Measurements from ENCODE around the gene NEMP1. TPM values are rescaled to one million over a fixed set of nuclear protein-coding genes. Genes with fewer than 3 reads are reported as not detected.
"Not testable (repeated sequence)": the region's sequence is repeated elsewhere in the genome, so short reads cannot be mapped to it uniquely, and the experiment has no call there.

NEMP1 gene
- total and polyA plus RNA-seq, 4 donors: 0.75 to 10.0 (median 6.7) TPM

GRCh38 chr12:57031789-57032188, 46.8 kb downstream of the NEMP1 start:
- H3K27ac ChIP-seq (ENCODE audit: low read depth in 1 of 2, low read length in 2 of 2): no peak overlapping the region
- no peaks in the 10 kb centered on the region for H3K9me3 ChIP-seq (ENCODE audit: control insufficient read depth, low read length)
- no peaks in the 10 kb centered on the region for H3K36me3 ChIP-seq (ENCODE audit: control insufficient read depth in 1 of 2, insufficient read depth in 2 of 2, low read length in 1 of 2)
- H3K27me3 ChIP-seq (ENCODE audit: control insufficient read depth in 1 of 2, insufficient read depth in 2 of 2, low read length in 1 of 2): no peaks in the 10 kb centered on the region
- no peaks in the 10 kb centered on the region for H3K4me1 ChIP-seq (ENCODE audit: control insufficient read depth in 1 of 2, insufficient read depth in 2 of 2, low read length in 2 of 2)
- H3K4me3 ChIP-seq (ENCODE audit: low read length in 2 of 2): no peak overlapping the region
- DNase-seq (no peak), ATAC-seq (ENCODE audit: low FRiP score) (peak; percentile 57)
- 70 to 77% methylated on average over 7 of the region's 7 CpGs for WGBS, 2 donors
- intact Hi-C loops (cut with DNase I): no loop called here

DNA sequence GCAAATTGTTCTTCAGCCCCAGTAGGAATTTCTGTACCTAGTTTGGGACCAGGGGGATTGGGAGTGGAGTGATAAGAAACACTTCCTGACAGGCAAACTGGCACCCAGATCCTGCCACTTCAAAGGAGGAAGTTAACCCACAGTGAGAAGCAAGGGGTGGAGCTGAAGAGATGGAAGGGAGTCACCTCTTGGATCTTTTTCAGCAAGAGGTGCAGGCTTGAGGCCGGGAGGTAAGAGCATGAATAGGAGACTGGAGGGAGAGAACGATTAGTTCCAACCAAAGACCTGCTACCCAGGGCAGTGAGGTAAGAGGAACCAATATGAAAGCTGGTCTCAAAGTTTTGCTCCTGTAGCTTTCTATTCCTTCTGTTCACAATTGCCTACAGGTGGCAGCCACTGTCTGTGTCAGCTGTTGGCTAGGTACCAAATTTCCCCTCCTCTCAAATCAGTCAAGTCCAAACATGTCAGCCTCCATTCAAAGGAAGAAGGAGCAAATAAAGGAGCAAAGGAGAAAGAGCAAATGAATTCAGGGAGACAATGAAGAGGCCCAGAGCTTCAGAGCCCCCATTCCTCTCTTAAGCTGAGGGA, 47.4 kb downstream of the NEMP1 start:
- Histone ChIP-seq H3K27me3 (ENCODE audit: control insufficient read depth in 1 of 2, insufficient read depth in 2 of 2, low read length in 1 of 2) (no peaks in the 10 kb centered on the region), H3K4me1 (ENCODE audit: control insufficient read depth in 1 of 2, insufficient read depth in 2 of 2, low read length in 2 of 2) (no peaks in the 10 kb centered on the region), H3K4me3 (ENCODE audit: low read length in 2 of 2) (no peak overlapping the region), H3K9me3 (ENCODE audit: control insufficient read depth, low read length) (no peaks in the 10 kb centered on the region), H3K27ac (ENCODE audit: low read depth in 1 of 2, low read length in 2 of 2) (no peak overlapping the region), H3K36me3 (ENCODE audit: control insufficient read depth in 1 of 2, insufficient read depth in 2 of 2, low read length in 1 of 2) (no peaks in the 10 kb centered on the region)
- DNase-seq (no peak), ATAC-seq (ENCODE audit: low FRiP score) (no peak)
- intact Hi-C loops (cut with DNase I): no loop called here
- 53% methylated on average over 2 of the region's 2 CpGs for WGBS, 2 donors

DNA sequence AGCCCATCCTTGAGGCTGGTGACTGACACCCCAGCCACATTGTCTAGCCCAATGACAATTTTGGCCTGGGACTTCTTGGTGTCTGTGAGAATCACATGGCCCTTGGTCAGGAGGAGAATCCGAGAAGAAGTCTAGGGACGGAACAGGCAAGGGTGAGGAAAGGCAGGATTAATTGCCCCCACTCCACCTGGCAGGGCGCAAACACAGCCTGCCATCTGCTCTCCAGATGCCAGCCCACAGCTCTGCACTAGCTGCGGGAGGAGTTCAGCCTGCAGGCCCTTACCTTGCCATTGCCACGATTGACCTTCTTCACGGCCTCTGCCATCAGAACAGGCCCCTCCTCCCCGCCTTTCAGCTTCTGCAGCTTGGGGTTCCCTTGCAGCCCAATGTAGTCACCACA, 49.1 kb downstream of the NEMP1 start:
- 88 to 91% methylated on average over 7 of the region's 7 CpGs for whole genome bisulfite sequencing, 2 donors
- Histone ChIP-seq H3K9me3 (ENCODE audit: control insufficient read depth, low read length) (no peaks in the 10 kb centered on the region), H3K4me1 (ENCODE audit: control insufficient read depth in 1 of 2, insufficient read depth in 2 of 2, low read length in 2 of 2) (no peaks in the 10 kb centered on the region), H3K36me3 (ENCODE audit: control insufficient read depth in 1 of 2, insufficient read depth in 2 of 2, low read length in 1 of 2) (no peaks in the 10 kb centered on the region), H3K27ac (ENCODE audit: low read depth in 1 of 2, low read length in 2 of 2) (no peak overlapping the region), H3K4me3 (ENCODE audit: low read length in 2 of 2) (no peak overlapping the region), H3K27me3 (ENCODE audit: control insufficient read depth in 1 of 2, insufficient read depth in 2 of 2, low read length in 1 of 2) (no peaks in the 10 kb centered on the region)
- intact Hi-C loops (cut with DNase I): no loop called here
- ATAC-seq (ENCODE audit: low FRiP score) (no peak), DNase-seq (no peak)

- no peaks in the 10 kb centered on the region for H3K4me1 ChIP-seq (ENCODE audit: control insufficient read depth in 1 of 2, insufficient read depth in 2 of 2, low read length in 2 of 2)
- H3K36me3 ChIP-seq (ENCODE audit: control insufficient read depth in 1 of 2, insufficient read depth in 2 of 2, low read length in 1 of 2): no peaks in the 10 kb centered on the region
- H3K27me3 ChIP-seq (ENCODE audit: control insufficient read depth in 1 of 2, insufficient read depth in 2 of 2, low read length in 1 of 2): no peaks in the 10 kb centered on the region
- WGBS, 2 donors: 60 to 62% methylated on average over 5 of the region's 5 CpGs
- no peak overlapping the region for H3K4me3 ChIP-seq (ENCODE audit: low read length in 2 of 2)
- H3K27ac ChIP-seq (ENCODE audit: low read depth in 1 of 2, low read length in 2 of 2): no peak overlapping the region
- ATAC-seq (ENCODE audit: low FRiP score) (no peak), DNase-seq (no peak)
- H3K9me3 ChIP-seq (ENCODE audit: control insufficient read depth, low read length): no peaks in the 10 kb centered on the region
- intact Hi-C loops (cut with DNase I): no loop called here
Measured at GRCh38 chr12:57027805-57028153, 50.8 kb downstream of the NEMP1 start.

- 66 to 68% methylated on average over 13 of the region's 13 CpGs for WGBS, 2 donors
- intact Hi-C loops (cut with DNase I): no loop called here
- Histone ChIP-seq H3K27ac (ENCODE audit: low read depth in 1 of 2, low read length in 2 of 2) (no peak overlapping the region), H3K4me3 (ENCODE audit: low read length in 2 of 2) (no peak overlapping the region), H3K27me3 (ENCODE audit: control insufficient read depth in 1 of 2, insufficient read depth in 2 of 2, low read length in 1 of 2) (no peaks in the 10 kb centered on the region), H3K36me3 (ENCODE audit: control insufficient read depth in 1 of 2, insufficient read depth in 2 of 2, low read length in 1 of 2) (no peaks in the 10 kb centered on the region), H3K4me1 (ENCODE audit: control insufficient read depth in 1 of 2, insufficient read depth in 2 of 2, low read length in 2 of 2) (no peaks in the 10 kb centered on the region), H3K9me3 (ENCODE audit: control insufficient read depth, low read length) (no peaks in the 10 kb centered on the region)
- ATAC-seq (ENCODE audit: low FRiP score): no peak
- no peak for DNase-seq
Measured at GRCh38 chr12:57027011-57027804, 51.4 kb downstream of the NEMP1 start.

GRCh38 chr12:57025196-57025595, 53.4 kb downstream of the NEMP1 start:
- H3K27ac ChIP-seq (ENCODE audit: low read depth in 1 of 2, low read length in 2 of 2): no peak overlapping the region
- intact Hi-C loops (cut with DNase I): no loop called here
- H3K4me3 ChIP-seq (ENCODE audit: low read length in 2 of 2): no peak overlapping the region
- ATAC-seq (ENCODE audit: low FRiP score) (no peak), DNase-seq (no peak)
- no peaks in the 10 kb centered on the region for H3K27me3 ChIP-seq (ENCODE audit: control insufficient read depth in 1 of 2, insufficient read depth in 2 of 2, low read length in 1 of 2)
- WGBS, 2 donors: 62 to 67% methylated on average over 2 of the region's 2 CpGs
- H3K4me1 ChIP-seq (ENCODE audit: control insufficient read depth in 1 of 2, insufficient read depth in 2 of 2, low read length in 2 of 2): no peaks in the 10 kb centered on the region
- H3K9me3 ChIP-seq (ENCODE audit: control insufficient read depth, low read length): no peaks in the 10 kb centered on the region
- H3K36me3 ChIP-seq (ENCODE audit: control insufficient read depth in 1 of 2, insufficient read depth in 2 of 2, low read length in 1 of 2): no peaks in the 10 kb centered on the region

DNA sequence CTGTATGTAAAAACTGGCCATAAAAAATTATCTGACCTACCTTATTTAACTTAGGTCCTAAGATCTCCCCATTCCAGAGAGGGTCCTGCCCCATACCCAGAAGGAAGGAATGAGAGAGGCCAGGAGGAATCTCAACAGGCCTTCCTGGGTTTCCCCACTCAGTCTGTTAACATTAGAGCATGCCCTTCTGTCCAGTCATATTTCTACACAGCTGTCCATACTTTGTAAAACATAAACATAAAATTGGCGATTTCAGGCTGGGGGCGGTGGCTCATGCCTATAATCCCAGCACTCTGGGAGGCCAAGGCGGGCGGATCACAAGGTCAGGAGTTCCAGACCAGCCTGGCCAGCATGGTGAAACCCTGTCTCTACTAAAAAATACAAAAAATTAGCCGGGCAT, 56.3 kb downstream of the NEMP1 start:
- H3K9me3 ChIP-seq (ENCODE audit: control insufficient read depth, low read length); H3K4me1 ChIP-seq (ENCODE audit: control insufficient read depth in 1 of 2, insufficient read depth in 2 of 2, low read length in 2 of 2); intact Hi-C loops (cut with DNase I); H3K4me3 ChIP-seq (ENCODE audit: low read length in 2 of 2); H3K36me3 ChIP-seq (ENCODE audit: control insufficient read depth in 1 of 2, insufficient read depth in 2 of 2, low read length in 1 of 2); DNase-seq; H3K27ac ChIP-seq (ENCODE audit: low read depth in 1 of 2, low read length in 2 of 2); H3K27me3 ChIP-seq (ENCODE audit: control insufficient read depth in 1 of 2, insufficient read depth in 2 of 2, low read length in 1 of 2); ATAC-seq (ENCODE audit: low FRiP score): not testable (repeated sequence)
- 90 to 93% methylated on average over 5 of the region's 5 CpGs for WGBS, 2 donors

DNA sequence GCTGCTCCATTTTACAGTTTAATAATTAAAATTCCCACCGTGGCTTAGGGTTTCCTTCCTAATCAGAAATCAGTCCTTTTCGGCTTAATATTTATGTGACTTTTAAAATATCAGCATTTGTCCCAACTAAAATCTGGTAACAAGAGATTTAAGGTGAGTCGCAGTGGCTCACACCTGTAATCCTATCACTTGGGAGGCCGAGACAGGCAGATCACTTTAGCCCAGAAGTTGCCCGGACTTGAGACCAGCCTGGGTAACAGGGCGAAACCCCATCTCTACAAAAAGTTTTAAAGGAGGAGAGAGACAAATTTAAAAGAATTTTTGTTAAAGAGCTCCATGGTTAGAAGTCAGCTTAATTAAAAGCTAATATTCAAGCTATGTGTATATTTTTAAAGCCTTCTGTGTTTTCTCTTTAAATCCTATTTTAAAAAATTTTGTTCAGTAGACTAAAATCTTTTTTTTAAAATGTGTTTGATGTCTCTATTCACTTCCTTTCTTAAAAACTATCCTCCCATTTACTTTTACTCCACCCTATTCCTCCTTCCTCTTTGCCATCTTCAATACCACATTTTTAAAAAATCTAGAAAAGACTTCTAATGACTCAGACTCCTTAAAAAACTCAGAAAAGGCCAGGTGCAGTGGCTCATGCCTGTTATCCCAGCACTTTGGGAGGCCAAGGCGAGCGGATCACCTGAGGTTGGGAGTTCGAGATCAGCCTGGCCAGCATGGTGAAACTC, 58.4 kb downstream of the NEMP1 start:
- no peak overlapping the region for H3K4me3 ChIP-seq (ENCODE audit: low read length in 2 of 2)
- ATAC-seq (ENCODE audit: low FRiP score) (no peak), DNase-seq (no peak)
- H3K4me1 ChIP-seq (ENCODE audit: control insufficient read depth in 1 of 2, insufficient read depth in 2 of 2, low read length in 2 of 2): no peaks in the 10 kb centered on the region
- no peaks in the 10 kb centered on the region for H3K27me3 ChIP-seq (ENCODE audit: control insufficient read depth in 1 of 2, insufficient read depth in 2 of 2, low read length in 1 of 2)
- H3K9me3 ChIP-seq (ENCODE audit: control insufficient read depth, low read length): no peaks in the 10 kb centered on the region
- WGBS, 2 donors: 87 to 90% methylated on average over 9 of the region's 9 CpGs
- H3K27ac ChIP-seq (ENCODE audit: low read depth in 1 of 2, low read length in 2 of 2): no peak overlapping the region
- intact Hi-C loops (cut with DNase I): no loop called here
- H3K36me3 ChIP-seq (ENCODE audit: control insufficient read depth in 1 of 2, insufficient read depth in 2 of 2, low read length in 1 of 2): no peaks in the 10 kb centered on the region

- intact Hi-C loops (cut with DNase I): no loop called here
- H3K27ac ChIP-seq (ENCODE audit: low read depth in 1 of 2, low read length in 2 of 2): no peak overlapping the region
Measured at GRCh38 chr12:57018906-57019305, 59.7 kb downstream of the NEMP1 start.

More at GRCh38 chr12:57018906-57019305, 59.7 kb downstream of the NEMP1 start:
- no peak for DNase-seq
- Histone ChIP-seq H3K36me3 (ENCODE audit: control insufficient read depth in 1 of 2, insufficient read depth in 2 of 2, low read length in 1 of 2) (no peaks in the 10 kb centered on the region), H3K4me3 (ENCODE audit: low read length in 2 of 2) (no peak overlapping the region), H3K9me3 (ENCODE audit: control insufficient read depth, low read length) (no peaks in the 10 kb centered on the region), H3K4me1 (ENCODE audit: control insufficient read depth in 1 of 2, insufficient read depth in 2 of 2, low read length in 2 of 2) (no peaks in the 10 kb centered on the region), H3K27me3 (ENCODE audit: control insufficient read depth in 1 of 2, insufficient read depth in 2 of 2, low read length in 1 of 2) (no peaks in the 10 kb centered on the region)
- ATAC-seq (ENCODE audit: low FRiP score): no peak
- WGBS, 2 donors: 76 to 78% methylated on average over 1 of the region's 1 CpG

All from aorta (tissue), 5 donors.